NCI-H1694 treated with DMSO at 0.1 percent for 48 hours (cell line): ENCODE data around the gene SMIM5.

ENCODE experiments used
- DNase-seq: peaks from one replicate; lab custom pipeline; 2025; lab: John Stamatoyannopoulos, UW

SMIM5 gene

GRCh38 chr17:75603123-75603522 is 30.1 kb upstream of the SMIM5 start:
- DNase-seq = no peak

- no peak for DNase-seq
These were observed 29.1 kb upstream of the SMIM5 start for GRCh38 chr17:75604034-75604695.

GRCh38 chr17:75605790-75606189 is 27.4 kb upstream of the SMIM5 start:
- DNase-seq = no peak

GRCh38 chr17:75607086-75607485 is 26.1 kb upstream of the SMIM5 start:
- DNase-seq = no peak

GRCh38 chr17:75610103-75610984 is 22.9 kb upstream of the SMIM5 start:
- no peak for DNase-seq

GRCh38 chr17:75611851-75612429 is 21.3 kb upstream of the SMIM5 start:
- no peak for DNase-seq

- DNase-seq = no peak
These were observed 20.2 kb upstream of the SMIM5 start for GRCh38 chr17:75612906-75613626.

GRCh38 chr17:75614006-75614405 is 19.2 kb upstream of the SMIM5 start:
- no peak for DNase-seq

GRCh38 chr17:75614556-75615270 is 18.5 kb upstream of the SMIM5 start:
- DNase-seq = no peak

- DNase-seq = no peak
These were observed 17.9 kb upstream of the SMIM5 start for GRCh38 chr17:75615301-75615700.

GRCh38 chr17:75616521-75617122 is 16.6 kb upstream of the SMIM5 start:
- DNase-seq = no peak

- DNase-seq = no peak
These were observed 16.0 kb upstream of the SMIM5 start for GRCh38 chr17:75617218-75617617.

- DNase-seq = no peak
These were observed 15.6 kb upstream of the SMIM5 start for GRCh38 chr17:75617675-75618074.

GRCh38 chr17:75619506-75620431 is 13.5 kb upstream of the SMIM5 start:
- peak; percentile 25 for DNase-seq

- DNase-seq = no peak
These were observed 11.7 kb upstream of the SMIM5 start for GRCh38 chr17:75621489-75621888.

GRCh38 chr17:75622076-75622475 is 11.2 kb upstream of the SMIM5 start:
- DNase-seq = no peak

- DNase-seq = no peak
These were observed 10.4 kb upstream of the SMIM5 start for GRCh38 chr17:75622771-75623273.

GRCh38 chr17:75623386-75623785 is 9.8 kb upstream of the SMIM5 start:
- no peak for DNase-seq

GRCh38 chr17:75624021-75624420 is 9.2 kb upstream of the SMIM5 start:
- no peak for DNase-seq
